Renal cortex interstitium (tissue), 11 donors: ENCODE data around the gene CA6. TPM values are rescaled to one million over a fixed set of nuclear protein-coding genes. Genes with fewer than 3 reads are reported as not detected.
A peak's percentile ranks its signal among the peaks of the same experiment; 100 is the strongest.
"Not testable (repeated sequence)": the region's sequence is repeated elsewhere in the genome, so short reads cannot be mapped to it uniquely, and the experiment has no call there.

Source experiments
- DNase-seq, 11 donors: peaks; one replicate each; pipeline ENCODE4 v3.0.0-alpha.2; 2013; ENCODE audit warnings: low read depth in 9 of 11, low spot score in 4 of 11; ENCODE audit errors: extremely low read depth in 1 of 11
- polyA plus RNA-seq, 3 donors: library from polyadenylated mRNA; unstranded; fragments of 120-200 nt; gene quantifications; one replicate each; pipeline ENCODE4 v1.2.1, GENCODE V29; 2013; ENCODE audit not compliant: insufficient read length in 3 of 3

Gene CA6
- polyA plus RNA-seq, 3 donors = 0.11 to 0.17 (median 0.14) TPM

- no peak for DNase-seq
These were observed 18.3 kb downstream of the CA6 start for GRCh38 chr1:8963963-8964362.

- DNase-seq = no peak
These were observed 19.6 kb downstream of the CA6 start for GRCh38 chr1:8965121-8965820.

- no peak for DNase-seq
These were observed 20.9 kb downstream of the CA6 start for GRCh38 chr1:8966606-8967005.

DNA sequence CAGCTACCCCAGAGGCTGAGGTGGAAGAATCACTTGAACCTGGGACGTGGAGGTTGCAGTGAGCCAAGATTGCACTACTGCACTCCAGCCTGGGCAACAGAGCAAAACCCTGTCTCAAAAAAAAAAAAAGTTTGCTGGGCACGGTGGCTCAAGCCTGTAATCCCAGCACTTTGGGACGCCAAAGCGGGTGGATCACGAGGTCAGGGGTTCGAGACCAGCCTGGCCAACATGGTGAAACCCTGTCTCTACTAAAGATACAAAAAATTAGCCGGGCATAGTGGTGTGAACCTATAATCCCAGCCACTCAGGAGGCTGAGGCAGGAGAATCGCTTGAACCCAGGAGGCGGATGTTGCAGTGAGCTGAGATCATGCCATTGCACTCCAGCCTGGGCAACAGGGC lies 23.2 kb downstream of the CA6 start:
- DNase-seq = not testable (repeated sequence)

- no peak for DNase-seq
These were observed 24.3 kb downstream of the CA6 start for GRCh38 chr1:8969937-8970336.

GRCh38 chr1:8970870-8971337 lies 25.2 kb downstream of the CA6 start:
- no peak for DNase-seq

GRCh38 chr1:8974551-8974950 lies 28.9 kb downstream of the CA6 start:
- DNase-seq = no peak

- DNase-seq = no peak
These were observed 30.7 kb downstream of the CA6 start for GRCh38 chr1:8976338-8976737.

GRCh38 chr1:8976896-8977450 lies 31.3 kb downstream of the CA6 start:
- no peak for DNase-seq

- no peak for DNase-seq
These were observed 35.0 kb downstream of the CA6 start for GRCh38 chr1:8980656-8981055.

DNA sequence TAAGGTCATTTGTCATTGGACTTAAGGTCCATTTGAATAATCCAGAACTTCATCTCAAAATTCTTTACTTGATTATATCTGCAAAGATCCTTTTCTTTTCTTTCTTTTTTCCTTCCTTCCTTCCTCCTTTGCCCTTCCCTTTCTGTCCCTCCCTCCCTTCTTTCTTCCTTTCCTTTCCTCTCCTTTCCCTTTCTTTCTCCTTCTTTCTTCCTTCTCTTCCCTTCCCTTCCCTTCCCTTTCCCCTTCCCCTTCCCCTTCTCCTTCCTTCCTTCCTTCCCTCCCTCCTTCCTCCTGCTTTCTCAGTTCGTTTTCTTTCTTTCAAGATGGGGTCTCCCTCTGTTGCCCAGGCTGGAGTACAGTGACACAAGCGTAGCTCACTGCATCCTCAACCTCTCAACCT lies 35.5 kb downstream of the CA6 start:
- DNase-seq = no peak

DNA sequence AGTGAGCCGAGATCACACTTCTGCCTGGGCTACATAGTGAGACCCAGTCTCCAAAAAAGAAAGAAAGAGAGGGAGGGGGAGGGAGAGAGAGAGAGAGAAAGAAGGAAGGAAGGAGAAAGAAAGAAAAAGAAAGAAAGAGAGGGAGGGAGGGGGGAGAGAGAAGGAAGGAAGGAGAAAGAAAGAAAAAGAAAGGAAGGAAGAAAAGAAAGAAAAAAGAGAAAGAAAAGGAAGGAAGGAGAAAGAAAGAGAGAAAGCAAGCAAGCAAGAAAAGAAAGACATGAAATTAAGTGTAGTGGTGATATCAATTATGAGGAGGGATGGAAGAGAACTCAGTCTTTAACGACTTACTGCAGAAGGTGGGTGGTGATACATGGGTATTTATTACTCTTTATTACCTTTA lies 38.5 kb downstream of the CA6 start:
- no peak for DNase-seq

GRCh38 chr1:8984990-8985389 lies 39.3 kb downstream of the CA6 start:
- DNase-seq = no peak

GRCh38 chr1:8985915-8986813 lies 40.5 kb downstream of the CA6 start:
- DNase-seq = no peak

DNA sequence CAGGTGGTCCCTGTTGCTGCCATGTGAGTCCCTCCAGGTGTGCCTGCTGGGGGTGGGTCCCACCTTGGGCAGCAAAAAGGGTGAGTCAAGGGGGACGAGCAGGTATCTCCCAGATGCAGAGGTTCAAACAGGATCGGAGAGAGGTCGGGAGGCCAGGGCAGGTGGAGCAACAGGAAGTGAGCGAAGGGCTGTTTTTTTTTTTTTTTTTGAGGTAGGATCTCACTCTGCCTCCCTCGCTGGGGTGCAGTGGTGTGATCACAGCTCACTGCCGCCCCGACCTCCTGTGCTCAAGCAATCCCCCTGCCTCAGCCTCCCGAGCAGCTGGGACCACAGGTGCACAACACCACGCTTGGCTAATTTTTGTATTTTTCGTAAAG lies 41.1 kb downstream of the CA6 start:
- no peak for DNase-seq

DNA sequence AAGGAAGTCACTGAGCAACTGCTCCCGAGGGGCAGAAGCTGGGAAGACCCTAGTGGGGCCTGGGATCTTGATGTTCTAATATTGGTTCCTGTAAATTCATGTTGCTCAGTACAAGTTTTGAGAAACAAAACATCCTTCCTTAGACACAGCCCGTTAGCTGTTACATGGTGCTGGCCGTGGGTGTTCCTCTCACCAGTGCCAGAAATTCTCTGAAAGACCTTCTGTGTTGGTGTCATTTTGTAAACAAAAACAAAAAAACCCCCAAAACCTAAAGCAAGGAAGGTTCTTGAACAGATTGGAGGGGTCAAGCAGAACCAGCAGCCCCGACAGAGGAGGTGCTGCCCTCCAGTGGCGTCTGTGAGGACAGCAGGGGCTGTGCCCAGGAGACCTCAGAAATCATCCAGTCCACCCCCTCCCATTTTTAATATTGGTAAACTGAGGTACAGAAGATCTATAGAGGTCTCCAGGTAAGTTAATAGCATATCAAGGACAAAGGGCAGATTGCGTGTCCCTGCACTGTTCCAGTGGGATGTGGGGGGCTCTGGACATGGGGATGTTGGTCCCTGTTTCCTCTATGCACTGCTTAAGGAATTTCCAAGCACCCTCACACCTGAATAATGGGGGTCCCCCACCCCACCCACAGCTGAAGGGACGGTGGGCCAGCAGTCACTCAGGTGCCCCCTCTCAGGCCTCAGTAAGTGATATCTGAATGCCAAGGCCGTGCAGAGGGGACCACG lies 42.4 kb downstream of the CA6 start:
- DNase-seq = peak in 1 of 11 donors; percentile 13

DNA sequence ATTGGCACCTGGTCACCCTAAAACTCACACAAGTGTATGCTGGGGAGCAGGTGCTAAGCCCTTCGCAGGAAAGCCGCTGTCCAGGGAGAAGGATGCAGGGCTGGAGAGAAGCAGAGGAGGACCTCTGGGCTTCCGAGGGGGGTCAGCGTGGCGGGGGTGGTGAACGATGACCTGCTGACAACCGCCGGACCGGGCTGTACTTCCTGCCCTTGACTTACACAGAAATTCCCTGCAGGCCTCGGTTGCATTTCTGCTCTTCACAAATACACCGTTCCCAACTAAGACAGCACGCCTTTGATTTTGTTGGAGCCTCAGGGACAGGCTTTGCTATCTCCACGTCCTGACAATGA lies 42.9 kb downstream of the CA6 start:
- no peak for DNase-seq

DNA sequence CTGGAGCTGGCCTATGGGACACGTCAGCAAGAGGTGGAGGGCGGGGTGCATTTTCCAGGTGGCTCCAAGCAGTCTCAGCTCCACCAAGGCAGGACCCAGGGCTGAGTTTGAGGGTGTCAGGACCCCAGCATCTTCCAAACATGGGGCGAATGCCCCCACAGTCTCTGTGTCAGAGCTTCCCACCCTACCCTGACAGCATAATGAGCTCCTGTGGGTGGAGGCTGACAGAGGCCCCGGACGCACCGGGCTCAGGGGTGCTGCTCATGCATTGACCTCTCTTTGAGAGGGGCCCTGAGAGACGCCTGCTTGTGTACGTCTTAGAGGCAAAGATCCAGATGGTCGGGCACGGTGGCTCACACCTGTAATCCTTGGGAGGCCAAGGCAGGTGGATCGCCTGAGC lies 43.4 kb downstream of the CA6 start:
- no peak for DNase-seq

GRCh38 chr1:8989821-8990220 lies 44.2 kb downstream of the CA6 start:
- DNase-seq = no peak
